IMR-90 (cell line): ENCODE measurements around the gene PKM. TPM values are rescaled to one million over a fixed set of nuclear protein-coding genes. Genes with fewer than 3 reads are reported as not detected.

Source experiments
- ATAC-seq: fragments of 200-7000 bp; cut with Tn5 transposase; 2 replicates; pipeline ENCODE4 v1.9.1; 2020; ENCODE audit warnings: low read depth, mild to moderate bottlenecking, moderate library complexity
- BruUV-seq: library from RNA; stranded (reverse); fragments of 400-500 nt; replicated peaks from 2 replicates; lab custom pipeline; 2021; lab: Mats Ljungman, UMichigan
- CTCF ChIA-PET: fragments of 300-600 bp; formaldehyde crosslinking; extraction: SDS; loops from one replicate; lab custom pipeline; 2021; ENCODE audit warnings: antibody characterized with exemption; lab: Yijun Ruan, JAX
- POLR2A ChIA-PET: fragments of 300-600 bp; sonication (Branson Sonifier 250); formaldehyde crosslinking; loops from one replicate; lab custom pipeline; 2022; ENCODE audit warnings: antibody characterized with exemption; ENCODE audit not compliant: unreplicated experiment; lab: Charles Lee
- DNase-seq: peaks from one replicate; pipeline ENCODE4 v3.0.0; 2013
- H2AFZ ChIP-seq: replicated peaks from 2 replicates; pipeline ENCODE3; 2013; ENCODE audit warnings: low read length, mild to moderate bottlenecking; ENCODE audit not compliant: poor library complexity
- H2AK5ac ChIP-seq: 2 replicates; pipeline ENCODE4 v1.6.1; 2013; ENCODE audit warnings: low read depth, low read length, inconsistent platforms
- H2AK9ac ChIP-seq: replicated peaks from 2 replicates; pipeline ENCODE3; 2013; ENCODE audit warnings: mild to moderate bottlenecking, low read depth, low read length, moderate library complexity; ENCODE audit not compliant: poor library complexity
- H2BK120ac ChIP-seq: 2 replicates; pipeline ENCODE4 v1.6.1; 2013; ENCODE audit warnings: low read depth, low read length, inconsistent platforms
- H2BK15ac ChIP-seq: 3 replicates; pipeline ENCODE4 v1.6.1; 2013; ENCODE audit warnings: low read depth, low read length, inconsistent platforms
- H2BK20ac ChIP-seq: 2 replicates; pipeline ENCODE4 v1.6.1; 2013; ENCODE audit warnings: low read depth, mild to moderate bottlenecking, inconsistent platforms, low read length, moderate library complexity
- H2BK5ac ChIP-seq: 2 replicates; pipeline ENCODE4 v1.6.1; 2013; ENCODE audit warnings: mild to moderate bottlenecking, low read depth, low read length, inconsistent platforms; ENCODE audit not compliant: poor library complexity, severe bottlenecking
- H3K14ac ChIP-seq: replicated peaks from 2 replicates; pipeline ENCODE4 v1.6.1; 2013; ENCODE audit warnings: low read depth, low read length, inconsistent platforms
- H3K18ac ChIP-seq: 2 replicates; pipeline ENCODE4 v1.6.1; 2013; ENCODE audit warnings: low read depth, low read length, control low read depth
- H3K23ac ChIP-seq: 2 replicates; pipeline ENCODE4 v1.6.1; 2013; ENCODE audit warnings: low read depth, low read length, inconsistent platforms
- H3K27ac ChIP-seq: 2 replicates; pipeline ENCODE4 v1.5.1; 2013; ENCODE audit warnings: mild to moderate bottlenecking, control low read depth, low read length; ENCODE audit not compliant: insufficient read depth
- H3K27me3 ChIP-seq: 2 replicates; pipeline ENCODE4 v1.6.1; 2013; ENCODE audit warnings: low read length; ENCODE audit not compliant: control insufficient read depth, insufficient read depth
- H3K36me3 ChIP-seq: 2 replicates; pipeline ENCODE4 v1.6.1; 2013; ENCODE audit warnings: low read length, mixed read lengths; ENCODE audit not compliant: control insufficient read depth, insufficient read depth
- H3K4ac ChIP-seq: 2 replicates; pipeline ENCODE4 v1.6.1; 2013; ENCODE audit warnings: low read depth, low read length, inconsistent platforms
- H3K4me1 ChIP-seq: 2 replicates; pipeline ENCODE4 v1.6.1; 2013; ENCODE audit warnings: low read length, mixed read lengths; ENCODE audit not compliant: control insufficient read depth, insufficient read depth
- H3K4me2 ChIP-seq: 2 replicates; pipeline ENCODE4 v1.6.1; 2013; ENCODE audit warnings: low read depth, mild to moderate bottlenecking, control low read depth, low read length, moderate library complexity
- H3K4me3 ChIP-seq: 2 replicates; pipeline ENCODE4 v1.5.1; 2013; ENCODE audit warnings: low read depth, mild to moderate bottlenecking, control low read depth, low read length, moderate library complexity; ENCODE audit not compliant: insufficient read depth
- H3K56ac ChIP-seq: 2 replicates; pipeline ENCODE4 v1.6.1; 2013; ENCODE audit warnings: low read length, inconsistent platforms; ENCODE audit not compliant: insufficient read depth; ENCODE audit errors: extremely low read depth
- H3K79me1 ChIP-seq, 2 experiments: 2 replicates each; pipeline ENCODE4 v1.6.1; 2013; ENCODE audit warnings: low read length in 2 of 2, inconsistent platforms in 1 of 2, low read depth in 1 of 2
- H3K9ac ChIP-seq: 2 replicates; pipeline ENCODE4 v1.6.1; 2013; ENCODE audit warnings: low read depth, low read length, control low read depth
- H3K9me1 ChIP-seq: 2 replicates; pipeline ENCODE4 v1.6.1; 2013; ENCODE audit warnings: low read length, inconsistent platforms; ENCODE audit not compliant: insufficient read depth
- H3K9me3 ChIP-seq: 2 replicates; pipeline ENCODE4 v1.6.1; 2013; ENCODE audit warnings: low read length; ENCODE audit not compliant: control insufficient read depth, insufficient read depth
- H4K20me1 ChIP-seq: 2 replicates; pipeline ENCODE4 v1.6.1; 2013; ENCODE audit warnings: low read length, inconsistent platforms; ENCODE audit not compliant: insufficient read depth
- H4K5ac ChIP-seq: 2 replicates; pipeline ENCODE4 v1.6.1; 2013; ENCODE audit warnings: mild to moderate bottlenecking, low read depth, low read length, control low read depth
- H4K8ac ChIP-seq, 2 experiments: 2 replicates each; pipeline ENCODE4 v1.6.1; 2013; ENCODE audit warnings: low read depth in 2 of 2, low read length in 2 of 2, control low read depth in 1 of 2, inconsistent platforms in 1 of 2
- H4K91ac ChIP-seq: 2 replicates; pipeline ENCODE4 v1.6.1; 2013; ENCODE audit warnings: low read depth, low read length, inconsistent platforms; ENCODE audit not compliant: insufficient read depth
- BHLHE40 ChIP-seq: fragments of 150-350 bp; IDR thresholded peaks from 2 replicates; pipeline ENCODE4 v1.6.1; 2016; ENCODE audit warnings: mild to moderate bottlenecking, low read depth, low read length
- CEBPB ChIP-seq: IDR thresholded peaks from 2 replicates; pipeline ENCODE4 v1.6.1; 2012; ENCODE audit warnings: low read depth, low read length, improper control_type of control experiment
- CHD1 ChIP-seq: IDR thresholded peaks from 2 replicates; pipeline ENCODE4 v1.6.1; 2012; ENCODE audit warnings: low read depth, low read length, improper control_type of control experiment
- FOS ChIP-seq: fragments of 150-350 bp; IDR thresholded peaks from 2 replicates; pipeline ENCODE4 v1.6.1; 2016; ENCODE audit warnings: low read depth, low read length
- MAFK ChIP-seq: IDR thresholded peaks from 2 replicates; pipeline ENCODE4 v1.6.1; 2012; ENCODE audit warnings: low read depth, low read length, improper control_type of control experiment
- MAZ ChIP-seq: IDR thresholded peaks from 2 replicates; pipeline ENCODE4 v1.6.1; 2012; ENCODE audit warnings: low read depth, mild to moderate bottlenecking, low read length, improper control_type of control experiment, moderate library complexity, borderline replicate concordance
- MXI1 ChIP-seq: IDR thresholded peaks from 2 replicates; pipeline ENCODE4 v1.6.1; 2012; ENCODE audit warnings: low read depth, mild to moderate bottlenecking, low read length, moderate library complexity, borderline replicate concordance
- NFE2L2 ChIP-seq: fragments of 150-350 bp; IDR thresholded peaks from 2 replicates; pipeline ENCODE4 v1.6.1; 2016; ENCODE audit warnings: low read depth, mild to moderate bottlenecking, low read length
- RAD21 ChIP-seq: IDR thresholded peaks from 2 replicates; pipeline ENCODE4 v1.6.1; 2012; ENCODE audit warnings: low read length, improper control_type of control experiment
- RCOR1 ChIP-seq: IDR thresholded peaks from 2 replicates; pipeline ENCODE4 v1.6.1; 2012; ENCODE audit warnings: mild to moderate bottlenecking, low read length, improper control_type of control experiment; ENCODE audit not compliant: insufficient replicate concordance
- RFX5 ChIP-seq: IDR thresholded peaks from 2 replicates; pipeline ENCODE4 v1.8.0; 2012; ENCODE audit warnings: low read depth, mild to moderate bottlenecking, low read length, moderate library complexity
- SMC3 ChIP-seq: fragments of 150-350 bp; IDR thresholded peaks from 2 replicates; pipeline ENCODE4 v1.6.1; 2016; ENCODE audit warnings: low read depth, mild to moderate bottlenecking, antibody characterized with exemption, low read length, moderate library complexity
- WGBS, 2 experiments: methylation state at CpG; one replicate each; pipeline versions ENCODE4 v1.1.5 to v1.1.7; 2013; ENCODE audit warnings: missing lambda C conversion rate in 2 of 2; ENCODE audit not compliant: insufficient read length in 1 of 2; ENCODE audit errors: extremely low coverage in 2 of 2; 5-methylcytosine and 5-hydroxymethylcytosine counted together
- dilution Hi-C: fragments of 300-500 bp; cut with HindIII; formaldehyde crosslinking; loops from one replicate; pipeline ENCODE4 v1.14.3; 2018; ENCODE audit warnings: low sequenced_read_pairs; ENCODE audit not compliant: unreplicated experiment
- in situ Hi-C: fragments of 300-500 bp; cut with MboI; formaldehyde crosslinking; loops from 3 replicates; pipeline ENCODE4 v1.14.3; 2019; ENCODE audit warnings: low sequenced_read_pairs, inconsistent platforms, mixed read lengths
- intact Hi-C: fragments of 100-400 bp; cut with micrococcal nuclease; formaldehyde crosslinking; loops from 2 replicates; pipeline ENCODE4 v1.10.0; 2022
- polyA plus RNA-seq, 3 experiments: library from polyadenylated mRNA; depleted of rRNA; stranded (reverse); fragments of >200 nt; gene quantifications; 2 replicates each; pipeline ENCODE4 v1.2.3, GENCODE V29; 2012; ENCODE audit warnings: low replicate concordance in 1 of 3
- total RNA-seq: library from RNA; depleted of rRNA; stranded (reverse); fragments of >200 nt; gene quantifications from 2 replicates; pipeline ENCODE4 v1.2.3, GENCODE V29; 2012
- TF ChIP-seq, protein P1 (sequence below): conservative IDR thresholded peaks from 2 replicates; pipeline ENCODE4 v1.5.1; 2012; ENCODE audit warnings: mild to moderate bottlenecking, low read depth, low read length, improper control_type of control experiment
- TF ChIP-seq, protein P2 (sequence below): fragments of 150-350 bp; IDR thresholded peaks from 2 replicates; pipeline ENCODE4 v1.6.1; 2016; ENCODE audit warnings: low read depth, mild to moderate bottlenecking, low read length, moderate library complexity, borderline replicate concordance
- TF ChIP-seq, protein P3 (sequence below): fragments of 150-350 bp; IDR thresholded peaks from 2 replicates; pipeline ENCODE4 v1.6.1; 2017; ENCODE audit warnings: mild to moderate bottlenecking, antibody characterized with exemption, low read length, low read depth

PKM gene
- total and polyA plus RNA-seq, 2 of the 4 experiments (the other 2 are of a cell fraction): 2,219 to 3,859 TPM

DNA sequence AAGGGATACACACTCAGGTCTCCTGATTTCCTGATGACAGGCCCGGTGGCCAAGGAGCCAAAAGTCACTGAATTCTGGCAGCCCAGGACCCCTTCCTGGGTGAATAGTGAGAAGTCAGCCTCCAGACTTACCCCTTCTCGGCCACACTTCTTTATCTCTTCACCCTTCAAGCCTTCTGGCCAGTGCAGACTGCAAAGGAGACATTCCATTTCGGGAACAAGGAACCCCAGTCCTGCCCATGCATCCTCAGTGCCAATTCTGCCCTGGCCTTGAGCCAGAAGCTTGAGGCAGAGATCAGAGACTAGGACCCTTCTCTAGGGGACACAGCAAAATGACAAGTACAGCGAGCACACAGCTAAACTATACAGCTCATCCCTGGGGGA lies 62.2 kb downstream of the PKM start:
- TF ChIP-seq FOS (no peak), MAFK (no peak), CHD1 (no peak), RFX5 (no peak), RCOR1 (no peak), MAZ (no peak), BHLHE40 (no peak), SMC3 (no peak), NFE2L2 (no peak), RAD21 (no peak), MXI1 (no peak), CEBPB (no peak)
- TF ChIP-seq, protein P1, sequence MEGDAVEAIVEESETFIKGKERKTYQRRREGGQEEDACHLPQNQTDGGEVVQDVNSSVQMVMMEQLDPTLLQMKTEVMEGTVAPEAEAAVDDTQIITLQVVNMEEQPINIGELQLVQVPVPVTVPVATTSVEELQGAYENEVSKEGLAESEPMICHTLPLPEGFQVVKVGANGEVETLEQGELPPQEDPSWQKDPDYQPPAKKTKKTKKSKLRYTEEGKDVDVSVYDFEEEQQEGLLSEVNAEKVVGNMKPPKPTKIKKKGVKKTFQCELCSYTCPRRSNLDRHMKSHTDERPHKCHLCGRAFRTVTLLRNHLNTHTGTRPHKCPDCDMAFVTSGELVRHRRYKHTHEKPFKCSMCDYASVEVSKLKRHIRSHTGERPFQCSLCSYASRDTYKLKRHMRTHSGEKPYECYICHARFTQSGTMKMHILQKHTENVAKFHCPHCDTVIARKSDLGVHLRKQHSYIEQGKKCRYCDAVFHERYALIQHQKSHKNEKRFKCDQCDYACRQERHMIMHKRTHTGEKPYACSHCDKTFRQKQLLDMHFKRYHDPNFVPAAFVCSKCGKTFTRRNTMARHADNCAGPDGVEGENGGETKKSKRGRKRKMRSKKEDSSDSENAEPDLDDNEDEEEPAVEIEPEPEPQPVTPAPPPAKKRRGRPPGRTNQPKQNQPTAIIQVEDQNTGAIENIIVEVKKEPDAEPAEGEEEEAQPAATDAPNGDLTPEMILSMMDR: no peak
- TF ChIP-seq, protein P2, sequence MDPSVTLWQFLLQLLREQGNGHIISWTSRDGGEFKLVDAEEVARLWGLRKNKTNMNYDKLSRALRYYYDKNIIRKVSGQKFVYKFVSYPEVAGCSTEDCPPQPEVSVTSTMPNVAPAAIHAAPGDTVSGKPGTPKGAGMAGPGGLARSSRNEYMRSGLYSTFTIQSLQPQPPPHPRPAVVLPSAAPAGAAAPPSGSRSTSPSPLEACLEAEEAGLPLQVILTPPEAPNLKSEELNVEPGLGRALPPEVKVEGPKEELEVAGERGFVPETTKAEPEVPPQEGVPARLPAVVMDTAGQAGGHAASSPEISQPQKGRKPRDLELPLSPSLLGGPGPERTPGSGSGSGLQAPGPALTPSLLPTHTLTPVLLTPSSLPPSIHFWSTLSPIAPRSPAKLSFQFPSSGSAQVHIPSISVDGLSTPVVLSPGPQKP: no peak
- TF ChIP-seq, protein P3, sequence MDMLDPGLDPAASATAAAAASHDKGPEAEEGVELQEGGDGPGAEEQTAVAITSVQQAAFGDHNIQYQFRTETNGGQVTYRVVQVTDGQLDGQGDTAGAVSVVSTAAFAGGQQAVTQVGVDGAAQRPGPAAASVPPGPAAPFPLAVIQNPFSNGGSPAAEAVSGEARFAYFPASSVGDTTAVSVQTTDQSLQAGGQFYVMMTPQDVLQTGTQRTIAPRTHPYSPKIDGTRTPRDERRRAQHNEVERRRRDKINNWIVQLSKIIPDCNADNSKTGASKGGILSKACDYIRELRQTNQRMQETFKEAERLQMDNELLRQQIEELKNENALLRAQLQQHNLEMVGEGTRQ: no peak
- H3K4me2 ChIP-seq: no peak overlapping the region
- POLR2A ChIA-PET: no interaction called here
- H2BK120ac ChIP-seq: no peak overlapping the region
- no peaks in the 10 kb centered on the region for H3K9me3 ChIP-seq
- H3K4me1 ChIP-seq: peaks cover 12% of the 10 kb centered on the region
- H3K36me3 ChIP-seq: no peaks in the 10 kb centered on the region
- CTCF ChIA-PET: interaction anchor here (0.9 kb wide), 1 partner anchor 416 kb away, joined by 3 read pairs; no protein-coding TSS in a partner anchor
- BruUV-seq: no TSS peak
- no peak overlapping the region for H3K23ac ChIP-seq
- H2AK5ac ChIP-seq: no peak overlapping the region
- no peak overlapping the region for H3K9ac ChIP-seq
- H2BK5ac ChIP-seq: no peak overlapping the region
- no peak overlapping the region for H3K14ac ChIP-seq
- H3K56ac ChIP-seq: no peak overlapping the region
- H2BK15ac ChIP-seq: no peak overlapping the region
- H4K20me1 ChIP-seq: no peaks in the 10 kb centered on the region
- no peak overlapping the region for H3K27ac ChIP-seq
- intact Hi-C loops: no loop called here
- no peaks in the 10 kb centered on the region; the same call in none of the 2 replicates for H3K9me1 ChIP-seq
- H3K27me3 ChIP-seq: peaks cover 66% of the 10 kb centered on the region
- in situ Hi-C loops: no loop called here
- WGBS, 2 experiments: no CpG with 5 or more reads among the region's 4 CpGs
- H4K8ac ChIP-seq: no peak overlapping the region
- no peak overlapping the region for H3K4me3 ChIP-seq
- no peaks in the 10 kb centered on the region for H3K79me1 ChIP-seq
- H3K4ac ChIP-seq: no peak overlapping the region
- no peak overlapping the region for H4K5ac ChIP-seq
- H2AK9ac ChIP-seq: no peak overlapping the region
- peak; percentile 48 for ATAC-seq
- no peak for DNase-seq
- no peak overlapping the region for H3K18ac ChIP-seq
- H4K91ac ChIP-seq: no peak overlapping the region
- no peak overlapping the region for H2BK20ac ChIP-seq
- H2AFZ ChIP-seq: peak overlapping the region; percentile 64
- dilution Hi-C loops: no loop called here
